ENCODE measurements around the gene AADACL2. TPM values are rescaled to one million over a fixed set of nuclear protein-coding genes. Genes with fewer than 3 reads are reported as not detected.

Gene AADACL2
- total RNA-seq, 1 experiment from 2014 or later = not detected

GRCh38 chr3:151774235-151774634 lies 40.5 kb downstream of the AADACL2 start:
- Mint-ChIP-seq H3K36me3 (ENCODE audit: insufficient read depth in 1 of 3, low read depth in 3 of 3) (no peaks in the 10 kb centered on the region), H3K4me3 (no peak overlapping the region), H3K27me3 (ENCODE audit: low read depth) (no peaks in the 10 kb centered on the region), H3K9me3 (no peaks in the 10 kb centered on the region; a peak in 1 of 5 replicates), H3K27ac (no peak overlapping the region), H3K4me1 (peaks cover 0 to 2% of the 10 kb centered on the region in 2 experiments; a peak in 1 of 4 replicates)
- Histone ChIP-seq H2BK12ac (ENCODE audit: insufficient read length, low read depth, low read length) (no peak overlapping the region), H3K79me1 (ENCODE audit: insufficient read depth, low read depth, low read length, poor library complexity, severe bottlenecking) (no peaks in the 10 kb centered on the region), H3K9me3 (ENCODE audit: control insufficient read depth, low read depth, low read length) (no peaks in the 10 kb centered on the region), H4K20me1 (ENCODE audit: control insufficient read depth, insufficient read depth, insufficient read length) (no peaks in the 10 kb centered on the region), H3K4me1 (ENCODE audit: insufficient read depth, low read length) (no peaks in the 10 kb centered on the region), H3K56ac (ENCODE audit: insufficient read length, low read depth, low read length) (no peak overlapping the region), H4K91ac (ENCODE audit: insufficient read length, low read depth, low read length) (no peak overlapping the region), H4K5ac (ENCODE audit: insufficient read length, low read depth, low read length) (no peak overlapping the region), H3K23me2 (ENCODE audit: insufficient read length, low read depth, low read length, poor library complexity, severe bottlenecking) (no peaks in the 10 kb centered on the region), H3K4ac (ENCODE audit: low read depth, low read length) (no peak overlapping the region), H3K23ac (ENCODE audit: insufficient read length, low read depth, low read length) (no peak overlapping the region), H3T11ph (ENCODE audit: low read length) (no peak overlapping the region), H2BK120ac (ENCODE audit: low read depth, low read length, poor library complexity, severe bottlenecking) (no peak overlapping the region), H3K14ac (ENCODE audit: insufficient read depth, low read length) (no peak overlapping the region), H2BK15ac (ENCODE audit: low read depth, low read length) (no peak overlapping the region), H2AFZ (ENCODE audit: low read length) (no peak overlapping the region), H3K18ac (ENCODE audit: insufficient read length, low read depth, low read length) (no peak overlapping the region), H4K8ac (replicated peaks; ENCODE audit: insufficient read length, low read depth, low read length) (no peak overlapping the region), H2BK5ac (ENCODE audit: insufficient read length, low read length) (no peak overlapping the region), H2BK20ac (ENCODE audit: low read depth, low read length, poor library complexity, severe bottlenecking) (no peak overlapping the region), H2AK5ac (ENCODE audit: insufficient read length, low read length) (no peak overlapping the region), H3K9ac (ENCODE audit: extremely low read depth, insufficient read length, low read length) (no peak overlapping the region), H3K27me3 (ENCODE audit: insufficient read depth, low read length) (no peaks in the 10 kb centered on the region), H3K79me2 (ENCODE audit: insufficient read depth, low read length) (no peaks in the 10 kb centered on the region), H3K27ac (ENCODE audit: insufficient read length, low read depth, low read length) (no peak overlapping the region), H3K4me2 (ENCODE audit: insufficient read depth, insufficient read length, low read length) (no peak overlapping the region)
- no peak for DNase-seq
- TF ChIP-seq, protein P1, sequence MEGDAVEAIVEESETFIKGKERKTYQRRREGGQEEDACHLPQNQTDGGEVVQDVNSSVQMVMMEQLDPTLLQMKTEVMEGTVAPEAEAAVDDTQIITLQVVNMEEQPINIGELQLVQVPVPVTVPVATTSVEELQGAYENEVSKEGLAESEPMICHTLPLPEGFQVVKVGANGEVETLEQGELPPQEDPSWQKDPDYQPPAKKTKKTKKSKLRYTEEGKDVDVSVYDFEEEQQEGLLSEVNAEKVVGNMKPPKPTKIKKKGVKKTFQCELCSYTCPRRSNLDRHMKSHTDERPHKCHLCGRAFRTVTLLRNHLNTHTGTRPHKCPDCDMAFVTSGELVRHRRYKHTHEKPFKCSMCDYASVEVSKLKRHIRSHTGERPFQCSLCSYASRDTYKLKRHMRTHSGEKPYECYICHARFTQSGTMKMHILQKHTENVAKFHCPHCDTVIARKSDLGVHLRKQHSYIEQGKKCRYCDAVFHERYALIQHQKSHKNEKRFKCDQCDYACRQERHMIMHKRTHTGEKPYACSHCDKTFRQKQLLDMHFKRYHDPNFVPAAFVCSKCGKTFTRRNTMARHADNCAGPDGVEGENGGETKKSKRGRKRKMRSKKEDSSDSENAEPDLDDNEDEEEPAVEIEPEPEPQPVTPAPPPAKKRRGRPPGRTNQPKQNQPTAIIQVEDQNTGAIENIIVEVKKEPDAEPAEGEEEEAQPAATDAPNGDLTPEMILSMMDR (conservative IDR thresholded peaks at IDR 0.05) = no peak
- 100% methylated on average over 1 of the region's 1 CpG for WGBS (ENCODE audit: extremely low coverage, insufficient read length, low lambda C conversion rate)
